ENCODE measurements around the gene RNF5. TPM values are rescaled to one million over a fixed set of nuclear protein-coding genes. Genes with fewer than 3 reads are reported as not detected.

RNF5 gene
- total RNA-seq (180 and 188 TPM in 2 replicates), polyA plus RNA-seq (232 and 237 TPM in 2 replicates)

GRCh38 chr6:32177788-32178546 is at the start of gene RNF5:
RNF5 (plus strand) TSS chr6:32178405; CDS start chr6:32178512, 107 bp downstream.
- TF ChIP-seq CTCF (IDR thresholded peaks at IDR 0.05; ENCODE audit: low read depth, low read length): no peak
- no peaks in the 10 kb centered on the region for H3K9me3 ChIP-seq (ENCODE audit: low read depth)
- no peaks in the 10 kb centered on the region for H3K27me3 ChIP-seq
- H3K27ac ChIP-seq: peak within 1 kb of the TSS; percentile 100
- H3K4me1 ChIP-seq (ENCODE audit: low read depth): peaks cover 21% of the 10 kb centered on the region
- H3K4me3 ChIP-seq: peak within 1 kb of the TSS; percentile 98
- DNase-seq (ENCODE audit: low read depth in 1 of 2, low spot score in 1 of 2): peak; percentile 100
- H3K36me3 ChIP-seq: no peaks in the 10 kb centered on the region

GRCh38 chr6:32128751-32129296 is 49.4 kb upstream of the RNF5 start:
- Histone ChIP-seq H3K36me3 (no peaks in the 10 kb centered on the region), H3K9me3 (ENCODE audit: low read depth) (no peaks in the 10 kb centered on the region), H3K4me1 (ENCODE audit: low read depth) (peaks cover 18% of the 10 kb centered on the region), H3K27me3 (no peaks in the 10 kb centered on the region), H3K4me3 (no peak overlapping the region), H3K27ac (peak overlapping the region; percentile 6)
- no peak for TF ChIP-seq CTCF (IDR thresholded peaks at IDR 0.05; ENCODE audit: low read depth, low read length)
- no peak for DNase-seq (ENCODE audit: low read depth in 1 of 2, low spot score in 1 of 2)

GRCh38 chr6:32129297-32130088 is 48.7 kb upstream of the RNF5 start:
- H3K36me3 ChIP-seq: no peaks in the 10 kb centered on the region
- peak overlapping the region; percentile 69 for H3K4me3 ChIP-seq
- H3K27me3 ChIP-seq: no peaks in the 10 kb centered on the region
- H3K27ac ChIP-seq: peak overlapping the region; percentile 64
- no peak for DNase-seq (ENCODE audit: low read depth in 1 of 2, low spot score in 1 of 2)
- H3K4me1 ChIP-seq (ENCODE audit: low read depth): peaks cover 18% of the 10 kb centered on the region
- TF ChIP-seq CTCF (IDR thresholded peaks at IDR 0.05; ENCODE audit: low read depth, low read length): no peak
- H3K9me3 ChIP-seq (ENCODE audit: low read depth): no peaks in the 10 kb centered on the region

- H3K4me3 ChIP-seq: no peak overlapping the region
- peaks cover 18% of the 10 kb centered on the region for H3K4me1 ChIP-seq (ENCODE audit: low read depth)
- no peak for TF ChIP-seq CTCF (IDR thresholded peaks at IDR 0.05; ENCODE audit: low read depth, low read length)
- H3K27me3 ChIP-seq: no peaks in the 10 kb centered on the region
- H3K9me3 ChIP-seq (ENCODE audit: low read depth): no peaks in the 10 kb centered on the region
- no peaks in the 10 kb centered on the region for H3K36me3 ChIP-seq
- DNase-seq (ENCODE audit: low read depth in 1 of 2, low spot score in 1 of 2): no peak
- no peak overlapping the region for H3K27ac ChIP-seq
Measured at GRCh38 chr6:32131439-32131948, 46.7 kb upstream of the RNF5 start.

GRCh38 chr6:32132110-32132509 is 46.1 kb upstream of the RNF5 start:
- Histone ChIP-seq H3K36me3 (no peaks in the 10 kb centered on the region), H3K9me3 (ENCODE audit: low read depth) (no peaks in the 10 kb centered on the region), H3K4me1 (ENCODE audit: low read depth) (peaks cover 12% of the 10 kb centered on the region), H3K27ac (no peak overlapping the region), H3K4me3 (no peak overlapping the region), H3K27me3 (no peaks in the 10 kb centered on the region)
- no peak for TF ChIP-seq CTCF (IDR thresholded peaks at IDR 0.05; ENCODE audit: low read depth, low read length)
- no peak for DNase-seq (ENCODE audit: low read depth in 1 of 2, low spot score in 1 of 2)
